ENCODE measurements around the gene FBXO44.

DNA sequence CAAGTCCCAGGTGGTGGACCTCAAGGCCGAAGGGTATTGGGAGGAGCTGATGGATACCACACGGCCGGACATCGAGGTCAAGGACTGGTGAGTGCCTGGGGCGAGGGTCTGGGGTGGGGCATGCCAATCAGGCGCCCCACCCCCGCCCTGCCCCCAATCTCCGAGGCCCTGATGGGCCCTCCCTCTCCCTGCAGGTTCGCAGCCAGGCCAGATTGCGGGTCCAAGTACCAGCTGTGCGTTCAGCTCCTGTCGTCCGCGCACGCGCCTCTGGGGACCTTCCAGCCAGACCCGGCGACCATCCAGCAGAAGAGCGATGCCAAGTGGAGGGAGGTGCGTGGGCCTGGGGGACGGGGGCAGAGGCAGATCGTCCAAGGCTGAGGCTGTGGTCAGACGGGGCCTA, 3.9 kb downstream of the FBXO44 start:
- TF ChIP-seq POLR2A (IDR thresholded peaks at IDR 0.05) = no peak
- TF ChIP-seq, protein P1, sequence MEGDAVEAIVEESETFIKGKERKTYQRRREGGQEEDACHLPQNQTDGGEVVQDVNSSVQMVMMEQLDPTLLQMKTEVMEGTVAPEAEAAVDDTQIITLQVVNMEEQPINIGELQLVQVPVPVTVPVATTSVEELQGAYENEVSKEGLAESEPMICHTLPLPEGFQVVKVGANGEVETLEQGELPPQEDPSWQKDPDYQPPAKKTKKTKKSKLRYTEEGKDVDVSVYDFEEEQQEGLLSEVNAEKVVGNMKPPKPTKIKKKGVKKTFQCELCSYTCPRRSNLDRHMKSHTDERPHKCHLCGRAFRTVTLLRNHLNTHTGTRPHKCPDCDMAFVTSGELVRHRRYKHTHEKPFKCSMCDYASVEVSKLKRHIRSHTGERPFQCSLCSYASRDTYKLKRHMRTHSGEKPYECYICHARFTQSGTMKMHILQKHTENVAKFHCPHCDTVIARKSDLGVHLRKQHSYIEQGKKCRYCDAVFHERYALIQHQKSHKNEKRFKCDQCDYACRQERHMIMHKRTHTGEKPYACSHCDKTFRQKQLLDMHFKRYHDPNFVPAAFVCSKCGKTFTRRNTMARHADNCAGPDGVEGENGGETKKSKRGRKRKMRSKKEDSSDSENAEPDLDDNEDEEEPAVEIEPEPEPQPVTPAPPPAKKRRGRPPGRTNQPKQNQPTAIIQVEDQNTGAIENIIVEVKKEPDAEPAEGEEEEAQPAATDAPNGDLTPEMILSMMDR (IDR thresholded peaks at IDR 0.05) = no peak

All from breast epithelium (tissue), 3 donors.